K562 (cell line): ENCODE measurements around the gene ZRANB1. TPM values are rescaled to one million over a fixed set of nuclear protein-coding genes. Genes with fewer than 3 reads are reported as not detected.
A peak's percentile ranks its signal among the peaks of the same experiment; 100 is the strongest.

Experiments
- BMI1 ChIP-seq: fragments of 150-350 bp; IDR thresholded peaks from 2 replicates; pipeline ENCODE4 v1.6.1; 2014; ENCODE audit warnings: low read length
- CBFB ChIP-seq: sonication (generic); formaldehyde crosslinking; IDR thresholded peaks from 2 replicates; pipeline ENCODE4 v1.4.0; 2020; ENCODE audit warnings: mild to moderate bottlenecking, missing genetic modification reagents
- FOSL1 ChIP-seq: fragments of 200-800 bp; sonication (Bioruptor generic); conservative IDR thresholded peaks from 2 replicates; pipeline ENCODE4 v1.6.1; 2016; ENCODE audit warnings: missing genetic modification characterization, missing compliant biosample characterization
- HDAC3 ChIP-seq: fragments of 450-650 bp; IDR thresholded peaks from 2 replicates; pipeline ENCODE4 v1.6.1; 2018; ENCODE audit warnings: borderline replicate concordance, mild to moderate bottlenecking, moderate library complexity; ENCODE audit not compliant: partially characterized antibody
- HEY1 ChIP-seq: fragments of 250-450 bp; sonication (Bioruptor Pico); IDR thresholded peaks from 2 replicates; pipeline ENCODE4 v1.5.0; 2020; ENCODE audit warnings: mild to moderate bottlenecking, moderate library complexity, borderline replicate concordance
- JUND ChIP-seq, 2 experiments: IDR thresholded peaks; 2 replicates in 1 of 2; 3 replicates in 1 of 2; pipeline ENCODE4 v1.6.1; 2011; ENCODE audit warnings: borderline replicate concordance in 2 of 2, low read depth in 2 of 2, low read length in 2 of 2, improper control_type of control experiment in 1 of 2, missing biosample characterization in 1 of 2, missing genetic modification characterization in 1 of 2, missing genetic modification reagents in 1 of 2
- KLF16 ChIP-seq: IDR thresholded peaks from 2 replicates; pipeline ENCODE4 v1.6.1; 2016; ENCODE audit warnings: antibody characterized with exemption
- NCOA1 ChIP-seq: fragments of 450-650 bp; IDR thresholded peaks from 2 replicates; pipeline ENCODE4 v1.6.1; 2016; ENCODE audit warnings: low read depth
- POLR2AphosphoS5 ChIP-seq: IDR thresholded peaks from 2 replicates; pipeline ENCODE4 v1.6.1; 2011; ENCODE audit warnings: mild to moderate bottlenecking, low read depth, low read length, moderate library complexity; ENCODE audit not compliant: control insufficient read depth, insufficient read depth
- SNIP1 ChIP-seq: fragments of 450-650 bp; IDR thresholded peaks from 2 replicates; pipeline ENCODE4 v1.7.1; 2017; ENCODE audit warnings: low read depth, mild to moderate bottlenecking
- SRSF3 ChIP-seq: fragments of 200-400 bp; formaldehyde crosslinking; IDR thresholded peaks from 2 replicates; pipeline ENCODE4 v1.6.1; 2016; ENCODE audit warnings: mild to moderate bottlenecking, low read length, moderate library complexity; ENCODE audit not compliant: insufficient read depth
- SRSF9 ChIP-seq: fragments of 200-400 bp; formaldehyde crosslinking; IDR thresholded peaks from 2 replicates; pipeline ENCODE4 v1.6.1; 2017; ENCODE audit warnings: low read depth, low read length, borderline replicate concordance
- TBP ChIP-seq: optimal IDR thresholded peaks from 2 replicates; pipeline ENCODE3; 2011; ENCODE audit warnings: low read depth, low read length, improper control_type of control experiment
- TEAD1 ChIP-seq, 2 experiments: fragments of 450-650 bp in 1 of 2; sonication (generic) in 1 of 2; formaldehyde crosslinking; IDR thresholded peaks; 2 replicates each; pipeline versions ENCODE4 v1.4.0 to v1.8.0; 2020 to 2022; ENCODE audit warnings: mild to moderate bottlenecking in 2 of 2, missing genetic modification reagents in 1 of 2
- TEAD4 ChIP-seq, 2 experiments: sonication (generic) in 1 of 2; formaldehyde crosslinking in 1 of 2; IDR thresholded peaks; 2 replicates each; pipeline versions ENCODE4 v1.6.1 to v1.8.0; 2012 to 2022; ENCODE audit warnings: borderline replicate concordance in 1 of 2, inconsistent platforms in 1 of 2, low read length in 1 of 2, mild to moderate bottlenecking in 1 of 2, missing genetic modification reagents in 1 of 2
- U2AF1 ChIP-seq: fragments of 200-400 bp; formaldehyde crosslinking; optimal IDR thresholded peaks from 2 replicates; pipeline ENCODE3; 2017; ENCODE audit warnings: mild to moderate bottlenecking, low read depth, low read length, moderate library complexity
- ZNF316 ChIP-seq: fragments of 450-650 bp; IDR thresholded peaks from 2 replicates; pipeline ENCODE4 v1.6.1; 2016
- ZNF395 ChIP-seq: fragments of 200-800 bp; sonication (Bioruptor generic); IDR thresholded peaks from 2 replicates; pipeline ENCODE4 v1.6.1; 2017; ENCODE audit warnings: missing genetic modification characterization, missing compliant biosample characterization
- ZNF518B ChIP-seq: fragments of 250-450 bp; sonication (Bioruptor Pico); IDR thresholded peaks from 2 replicates; pipeline ENCODE4 v1.5.0; 2021; ENCODE audit warnings: mild to moderate bottlenecking, moderate library complexity
- ZNF699 ChIP-seq: fragments of 250-450 bp; sonication (Bioruptor Pico); IDR thresholded peaks from 2 replicates; pipeline ENCODE4 v1.8.0; 2021; ENCODE audit warnings: mild to moderate bottlenecking, moderate library complexity; ENCODE audit not compliant: insufficient replicate concordance
- polyA plus RNA-seq, 8 experiments: library from polyadenylated mRNA; depleted of rRNA in 4 of 8; stranded (reverse) in 5 of 8; unstranded in 3 of 8; fragments of >200 nt; fragmentation: Nextera tagmentation in 2 of 8; fragmentation: Illumina TruSeq in 1 of 8; extraction: Ambion mirVana in 2 of 8; extraction: Trizol in 1 of 8; gene quantifications; 2 replicates each; pipeline versions ENCODE4 v1.2.1 to v1.2.3, GENCODE V29; 2011 to 2014; ENCODE audit warnings: inconsistent platforms in 1 of 8, missing spikeins in 1 of 8
- total RNA-seq, 7 experiments: library from RNA; depleted of rRNA in 6 of 7; stranded (reverse); fragments of >200 nt in 6 of 7; fragmentation: Illumina TruSeq in 2 of 7; extraction: Trizol in 2 of 7; gene quantifications; 2 replicates each; pipeline versions ENCODE4 v1.2.1 to v1.2.3, GENCODE V29; 2011 to 2021; ENCODE audit warnings: low replicate concordance in 1 of 7
- TF ChIP-seq, protein P1 (sequence below): sonication (generic); formaldehyde crosslinking; IDR thresholded peaks from 2 replicates; pipeline ENCODE4 v1.8.1; 2023; ENCODE audit warnings: mild to moderate bottlenecking, missing genetic modification reagents

The ZRANB1 gene
- total and polyA plus RNA-seq, 9 of the 15 experiments (the other 6 are each of a cell fraction or from before 2014, with no cell fraction given) = 0.07 to 1.1 (median 0.64) TPM

GRCh38 chr10:124946945-124947344 is 5.0 kb downstream of the ZRANB1 start (continued):
- TF ChIP-seq JUND (IDR thresholded peaks at IDR 0.05; ENCODE audit: borderline replicate concordance, low read depth, low read length) = 0 out of 2 replicates have a peak, but pooled peaks have one; percentile 7
- no peak; the same call in 2 of the 3 replicates for TF ChIP-seq JUND (tag; IDR thresholded peaks at IDR 0.05; ENCODE audit: borderline replicate concordance, low read depth, low read length)
- 0 out of 4 replicates have a peak, but pooled peaks of 1 of the 2 experiments have one; percentile 20 for TF ChIP-seq TEAD1 (CRISPR knock-in tag; IDR thresholded peaks at IDR 0.05)
- TF ChIP-seq SRSF3 = no peak
- TF ChIP-seq, protein P1, sequence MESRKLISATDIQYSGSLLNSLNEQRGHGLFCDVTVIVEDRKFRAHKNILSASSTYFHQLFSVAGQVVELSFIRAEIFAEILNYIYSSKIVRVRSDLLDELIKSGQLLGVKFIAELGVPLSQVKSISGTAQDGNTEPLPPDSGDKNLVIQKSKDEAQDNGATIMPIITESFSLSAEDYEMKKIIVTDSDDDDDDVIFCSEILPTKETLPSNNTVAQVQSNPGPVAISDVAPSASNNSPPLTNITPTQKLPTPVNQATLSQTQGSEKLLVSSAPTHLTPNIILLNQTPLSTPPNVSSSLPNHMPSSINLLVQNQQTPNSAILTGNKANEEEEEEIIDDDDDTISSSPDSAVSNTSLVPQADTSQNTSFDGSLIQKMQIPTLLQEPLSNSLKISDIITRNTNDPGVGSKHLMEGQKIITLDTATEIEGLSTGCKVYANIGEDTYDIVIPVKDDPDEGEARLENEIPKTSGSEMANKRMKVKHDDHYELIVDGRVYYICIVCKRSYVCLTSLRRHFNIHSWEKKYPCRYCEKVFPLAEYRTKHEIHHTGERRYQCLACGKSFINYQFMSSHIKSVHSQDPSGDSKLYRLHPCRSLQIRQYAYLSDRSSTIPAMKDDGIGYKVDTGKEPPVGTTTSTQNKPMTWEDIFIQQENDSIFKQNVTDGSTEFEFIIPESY (CRISPR knock-in tag) = peak; percentile 19; the same call in 1 of the 2 replicates
- TF ChIP-seq HDAC3 = peak; percentile 43
- no peak for TF ChIP-seq ZNF395
- TF ChIP-seq U2AF1 = no peak
- TF ChIP-seq SRSF9 = no peak
- TF ChIP-seq POLR2AphosphoS5 = peak; percentile 61
- no peak for TF ChIP-seq ZNF518B (CRISPR knock-in tag)
- no peak for TF ChIP-seq TBP
- TF ChIP-seq BMI1 = no peak
- peak; percentile 59; the same call in 1 of the 2 replicates for TF ChIP-seq NCOA1
- TF ChIP-seq SNIP1 = no peak
- 0 out of 2 replicates have a peak, but pooled peaks have one; percentile 21 for TF ChIP-seq FOSL1 (tag)
- TF ChIP-seq KLF16 = peak; percentile 63; the same call in 1 of the 2 replicates
- 0 out of 2 replicates have a peak, but pooled peaks have one; percentile 21 for TF ChIP-seq ZNF316
- no peak for TF ChIP-seq HEY1 (CRISPR knock-in tag)
- TF ChIP-seq TEAD4 (IDR thresholded peaks at IDR 0.05; ENCODE audit: low read length) = peak; percentile 93
- no peak for TF ChIP-seq TEAD4 (CRISPR knock-in tag; IDR thresholded peaks at IDR 0.05; ENCODE audit: borderline replicate concordance)
- no peak for TF ChIP-seq CBFB (CRISPR knock-in tag)
- no peak for TF ChIP-seq ZNF699 (CRISPR knock-in tag)
